ENCODE results near the gene BMP3.
A peak's percentile ranks its signal among the peaks of the same experiment; 100 is the strongest.

BMP3 gene

DNA sequence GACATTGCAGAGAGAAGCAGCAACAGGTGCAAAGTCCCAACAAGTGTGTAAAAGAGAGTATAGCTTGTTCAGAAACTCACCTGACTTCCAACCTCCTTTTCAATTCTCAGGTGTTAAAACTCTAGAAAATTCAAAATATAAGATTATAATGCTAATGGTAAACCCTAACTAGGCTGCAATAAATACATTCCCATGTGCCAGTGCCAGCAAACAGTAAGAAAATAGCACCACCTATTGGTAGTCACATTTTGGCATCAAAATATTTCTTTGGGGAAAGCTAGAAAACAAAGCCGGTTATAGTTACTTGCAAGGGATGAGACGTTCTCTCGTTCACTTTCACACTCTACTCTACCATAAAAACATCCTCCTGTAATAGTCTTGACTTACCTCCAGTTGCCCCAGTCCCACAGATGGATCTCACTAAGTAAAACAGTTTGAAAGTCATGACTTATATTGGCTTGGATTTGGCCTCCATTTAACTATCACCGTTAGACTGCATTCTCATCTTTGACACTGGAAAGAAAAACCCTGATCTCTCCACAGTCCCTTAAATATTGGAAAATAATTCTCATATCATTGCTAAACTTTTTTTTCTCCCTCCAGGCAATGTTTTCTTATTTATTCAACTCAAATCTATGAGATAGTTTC is 9.6 kb downstream of the BMP3 start:
- peak; percentile 29 for DNase-seq (ENCODE audit: low spot score)

DNA sequence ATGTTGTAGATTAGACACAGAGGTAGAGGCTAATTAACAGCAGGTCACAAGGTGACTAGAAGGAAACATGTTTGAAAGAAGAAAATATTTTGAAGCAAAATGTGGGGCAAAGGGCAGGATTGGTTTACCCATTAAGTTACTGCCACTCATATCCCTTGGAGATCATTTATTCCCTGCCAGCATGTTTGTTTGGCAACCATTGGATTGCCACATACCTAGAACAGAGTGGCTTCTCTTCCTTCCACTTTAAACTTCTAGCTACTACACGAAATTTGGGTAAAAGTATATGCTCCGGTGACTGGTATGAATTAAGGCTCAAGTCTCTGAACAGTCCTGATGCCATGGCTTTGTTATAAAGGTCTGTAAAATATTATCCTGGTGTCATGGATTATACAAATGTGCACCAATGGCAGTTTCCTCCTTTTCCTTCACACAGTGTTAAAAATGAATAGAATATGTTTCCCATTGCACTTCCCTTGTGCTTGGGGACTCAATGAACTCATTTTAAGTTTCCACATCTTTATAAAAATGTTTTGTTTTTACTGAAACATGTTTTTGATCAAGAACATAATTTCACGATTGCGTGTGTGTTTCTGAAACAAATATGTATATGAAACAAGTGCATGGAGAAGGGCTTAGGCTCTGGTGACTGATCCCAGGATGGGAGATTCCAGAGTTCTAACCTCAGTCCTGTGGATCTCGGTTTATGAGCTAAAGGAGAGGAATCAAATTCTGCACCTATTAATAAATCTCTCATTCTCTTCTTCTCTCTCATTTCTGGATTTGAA is 12.3 kb downstream of the BMP3 start:
- no peak for DNase-seq (ENCODE audit: low spot score)

DNA sequence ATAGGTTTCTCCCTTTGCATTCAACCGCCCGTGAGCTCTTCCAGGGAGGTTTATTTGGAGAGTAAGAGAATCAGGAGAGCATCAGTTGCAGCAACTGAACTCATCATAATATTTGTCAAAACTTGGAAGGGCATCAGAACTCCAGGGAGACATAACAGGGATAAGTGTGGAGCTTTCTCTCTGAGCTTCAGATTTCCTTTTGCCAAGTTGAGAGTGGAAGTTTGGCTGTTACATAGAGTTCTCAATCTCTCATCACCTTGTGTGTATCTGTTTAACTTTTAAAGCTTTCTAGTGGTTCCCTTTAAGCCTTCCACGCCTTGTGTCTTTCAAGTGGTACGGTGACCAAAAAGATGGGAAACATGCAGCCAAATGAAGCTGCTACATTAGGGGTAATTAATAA is 18.8 kb downstream of the BMP3 start:
- no peak for DNase-seq (ENCODE audit: low spot score)

DNA sequence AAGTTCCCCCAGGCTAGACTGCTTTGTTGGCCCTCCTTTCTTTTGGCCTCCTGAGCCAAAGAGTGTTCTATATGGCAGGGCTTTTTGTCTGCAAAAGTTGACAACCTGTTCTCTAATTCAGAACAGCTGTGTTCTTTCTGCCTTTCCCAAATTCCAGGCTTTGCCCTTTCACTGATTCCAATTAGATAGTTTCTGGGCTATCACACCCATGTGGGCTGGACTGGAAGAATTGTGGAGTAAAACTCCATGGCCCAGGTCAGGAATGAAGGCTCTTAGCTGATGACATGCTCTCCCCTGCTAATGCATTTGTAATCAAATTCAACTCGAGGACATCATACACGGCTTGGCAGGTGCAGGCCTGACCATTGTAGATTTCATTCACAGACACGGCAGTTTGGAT is 19.4 kb downstream of the BMP3 start:
- no peak for DNase-seq (ENCODE audit: low spot score)

DNA sequence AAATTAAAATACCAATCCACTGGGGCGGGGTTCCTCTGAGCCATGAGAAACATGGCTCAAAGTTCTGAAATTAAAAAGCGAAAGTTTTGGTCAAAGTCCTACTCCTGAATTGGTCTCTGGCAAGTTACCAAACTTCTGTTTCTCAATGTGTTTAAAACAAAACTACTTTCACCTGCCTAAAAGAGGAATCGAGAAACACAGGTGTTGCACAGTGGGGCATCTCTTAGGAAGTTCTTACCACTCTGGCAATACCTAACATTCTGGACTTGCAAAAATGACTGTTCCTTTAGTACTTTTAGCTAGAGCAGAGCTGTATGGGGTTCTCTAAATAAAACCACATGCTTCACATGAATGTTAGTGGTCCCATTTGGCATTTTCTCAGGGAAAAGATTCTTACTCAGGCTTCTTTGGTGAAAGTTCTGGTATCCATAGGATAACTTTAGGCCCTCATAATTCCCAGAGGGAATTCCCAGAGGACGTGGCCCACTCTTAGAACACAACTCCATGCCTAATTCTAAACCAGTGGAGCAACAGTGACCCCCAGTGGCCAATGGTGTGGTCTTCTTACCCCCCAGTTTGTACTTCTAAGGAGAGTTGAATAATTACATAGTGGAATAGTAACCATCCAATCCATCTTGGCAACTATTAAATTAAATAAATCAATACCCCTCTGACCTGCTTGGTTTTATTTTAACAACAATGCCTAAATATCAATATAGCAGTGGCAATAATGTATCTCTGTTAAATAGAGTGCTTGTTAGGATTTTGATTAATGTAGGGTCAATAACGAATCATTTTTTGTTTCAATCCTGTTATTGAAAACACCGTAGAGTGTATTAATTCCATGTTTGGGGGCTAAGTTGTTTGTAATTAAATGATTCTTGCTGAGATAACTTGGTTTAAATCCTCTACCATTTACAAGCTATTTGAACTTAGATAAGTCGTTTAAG is 21.9 kb downstream of the BMP3 start:
- peak; percentile 56 for DNase-seq (ENCODE audit: low spot score)

DNA sequence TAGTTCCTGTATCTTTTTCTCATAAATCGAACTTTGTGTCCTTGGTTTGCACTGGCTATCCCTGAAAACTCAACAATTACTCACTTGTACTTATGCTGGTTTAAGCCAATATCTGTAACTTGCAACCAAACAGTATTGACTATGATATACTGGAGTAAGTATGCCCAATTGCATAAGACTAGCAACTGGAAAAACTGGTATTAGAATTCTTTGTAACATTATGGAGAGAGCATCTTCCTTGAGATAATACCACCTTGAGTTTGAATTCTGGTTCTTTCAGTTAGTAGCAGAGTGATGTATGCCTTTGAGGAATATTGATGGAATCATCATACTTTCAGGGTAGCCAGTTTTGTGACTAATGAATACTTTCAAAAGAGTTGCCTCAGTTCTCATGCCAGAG is 28.1 kb downstream of the BMP3 start:
- DNase-seq (ENCODE audit: low spot score) = no peak

DNA sequence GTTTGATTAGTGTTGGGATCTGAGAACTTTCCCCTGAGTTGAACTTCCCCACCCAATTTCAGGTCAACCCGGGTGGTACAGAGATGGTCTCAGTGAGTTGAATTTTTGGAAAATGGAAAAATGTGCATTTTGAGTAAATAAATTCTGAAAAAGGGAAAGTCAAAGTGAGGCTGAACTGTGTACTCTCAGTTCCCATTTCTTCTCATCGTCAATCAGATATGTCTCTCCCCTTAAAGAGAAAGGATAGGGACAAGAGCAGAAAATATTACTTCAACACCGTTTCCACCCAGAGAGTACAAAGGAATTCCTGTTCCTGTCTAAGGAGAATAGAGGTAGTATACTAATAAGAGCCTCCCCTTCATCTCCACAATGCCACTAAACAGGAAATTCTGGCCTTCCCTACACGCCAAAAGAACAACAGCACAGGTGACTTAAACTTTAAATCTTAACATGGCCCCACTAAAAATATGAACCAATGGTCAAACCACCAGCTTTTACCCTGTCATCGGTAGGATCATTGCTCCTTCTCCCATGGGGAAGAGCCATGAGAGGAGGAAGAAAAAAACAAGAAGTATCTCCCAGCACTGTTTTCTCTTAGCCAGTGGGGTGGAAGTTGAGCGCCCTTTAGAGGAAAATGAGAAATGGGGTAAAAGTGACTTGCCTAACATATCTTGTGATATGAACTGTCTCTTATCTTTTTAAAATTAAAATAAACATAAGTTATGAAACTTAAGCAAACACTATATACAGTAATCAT is 30.3 kb downstream of the BMP3 start:
- DNase-seq (ENCODE audit: low spot score) = no peak

DNA sequence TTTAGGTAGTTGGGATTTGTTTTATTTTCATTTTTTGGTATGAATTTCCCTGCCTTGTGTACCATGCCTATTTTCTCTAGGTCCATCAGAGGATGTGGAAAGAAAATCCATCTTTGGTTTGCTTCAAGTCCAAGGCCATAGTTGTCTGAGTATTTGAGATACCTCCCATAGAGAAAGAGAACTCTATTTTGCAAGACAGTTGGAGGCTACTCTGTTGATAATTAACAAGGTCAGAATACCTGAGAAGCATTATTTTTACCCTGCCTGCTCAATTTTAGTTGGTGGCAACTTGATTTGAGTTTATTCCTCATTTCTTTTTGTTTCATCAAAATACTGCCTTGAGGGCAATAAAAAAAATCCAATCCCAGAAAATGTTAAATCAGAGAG is 30.8 kb downstream of the BMP3 start:
- no peak for DNase-seq (ENCODE audit: low spot score)

DNA sequence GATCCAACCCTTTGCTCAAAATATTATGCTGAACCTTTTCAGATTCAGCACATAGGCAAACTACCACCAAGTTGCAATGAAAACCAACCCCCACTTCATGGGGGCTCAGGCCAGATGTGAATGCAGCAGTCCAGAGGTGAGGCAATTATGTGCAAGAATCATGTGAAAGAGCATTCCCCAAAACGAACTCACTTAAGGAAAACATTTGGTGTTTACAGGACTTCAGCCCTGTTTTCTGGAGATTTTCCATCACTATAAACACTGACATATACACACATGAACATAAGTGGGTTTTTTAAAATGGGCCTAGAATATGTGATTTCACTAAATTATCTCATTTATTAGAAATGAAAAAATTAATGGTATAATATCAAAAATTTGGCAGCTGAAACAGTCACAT is 31.5 kb downstream of the BMP3 start:
- DNase-seq (ENCODE audit: low spot score) = no peak

DNA sequence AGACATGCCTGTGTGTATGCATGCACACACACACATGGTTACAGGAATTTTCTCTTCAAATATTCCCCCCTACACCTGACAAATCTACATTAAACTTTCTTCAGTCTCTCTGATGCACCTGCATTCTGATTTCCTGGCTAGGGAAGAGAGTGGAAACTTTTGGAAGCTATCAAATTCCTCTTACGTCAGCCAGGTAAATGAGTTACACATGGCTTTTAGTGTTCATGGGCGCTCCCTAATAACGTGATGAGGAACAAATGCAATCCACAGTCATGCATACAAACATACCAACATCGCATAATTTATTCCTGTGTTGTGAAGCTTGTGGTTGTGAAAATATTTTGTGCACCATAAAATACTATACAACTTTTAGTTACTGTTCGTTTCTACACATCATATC is 34.9 kb downstream of the BMP3 start:
- no peak for DNase-seq (ENCODE audit: low spot score)

DNA sequence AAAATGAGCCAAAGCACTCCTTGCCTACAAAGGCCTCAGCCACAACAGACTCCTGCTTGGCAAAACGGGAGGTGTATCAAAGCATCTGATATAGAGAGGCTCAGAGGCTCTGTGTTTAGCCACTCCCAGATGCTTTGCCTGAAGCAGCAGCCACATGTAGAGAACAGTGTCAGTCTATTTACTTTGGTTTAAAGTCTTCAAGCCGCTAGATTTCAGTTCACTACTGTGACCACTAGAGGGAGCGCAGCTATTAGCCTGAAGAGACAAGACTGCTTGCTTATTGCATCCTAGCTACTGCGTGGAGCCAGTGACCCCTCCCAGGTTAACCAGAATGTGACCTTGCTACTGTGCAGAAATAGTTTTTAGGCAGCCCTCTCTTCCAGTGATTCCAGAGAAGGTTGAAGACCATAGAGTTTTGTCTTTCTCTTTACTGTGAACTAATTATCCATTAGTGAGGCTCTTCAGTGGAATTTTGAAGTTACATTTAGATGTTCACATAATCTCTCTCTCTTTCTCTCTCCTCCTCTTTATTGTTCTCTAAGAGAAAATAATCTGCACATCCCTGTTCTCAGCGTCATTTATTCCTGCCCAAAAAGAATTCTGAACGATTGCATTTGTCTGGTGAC is 39.3 kb downstream of the BMP3 start:
- DNase-seq (ENCODE audit: low spot score) = peak; percentile 72

DNA sequence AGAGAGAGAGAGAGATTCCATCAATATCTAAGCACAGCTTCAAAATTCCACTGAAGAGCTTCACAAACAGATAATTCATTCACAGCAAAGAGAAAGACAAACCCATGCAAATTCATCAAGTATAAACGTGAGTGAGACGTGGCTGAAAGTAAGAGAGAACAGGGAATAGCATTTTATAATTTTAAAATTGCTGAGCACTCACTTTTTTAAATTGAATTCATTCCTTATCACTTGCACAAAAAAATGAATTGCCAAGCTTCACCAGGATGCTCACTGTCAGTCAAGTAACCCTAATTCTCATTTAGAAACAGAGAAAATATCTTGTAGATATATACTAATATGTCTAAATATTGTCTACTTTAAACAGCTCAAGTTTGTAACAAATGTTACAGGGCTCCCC is 40.5 kb downstream of the BMP3 start:
- DNase-seq (ENCODE audit: low spot score) = no peak

DNA sequence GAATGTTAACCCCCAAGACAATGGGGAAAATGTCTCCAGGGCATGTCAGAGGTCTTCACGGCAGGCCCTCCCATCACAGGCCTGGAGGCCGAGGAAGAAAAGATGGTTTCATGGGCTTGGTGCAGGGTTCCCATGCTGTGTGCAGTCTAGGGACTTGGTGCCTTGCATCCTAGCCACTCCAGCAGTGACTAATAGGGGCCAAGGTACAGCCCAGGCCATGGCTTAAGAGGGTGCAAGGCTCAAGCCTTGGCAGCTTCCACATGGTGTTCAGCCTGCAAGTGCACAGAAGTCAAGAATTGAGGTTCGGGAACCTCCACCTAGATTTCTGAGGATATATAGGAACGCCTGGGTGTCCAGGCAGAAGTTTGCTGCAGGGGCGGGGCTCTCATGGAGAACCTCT is 50.6 kb downstream of the BMP3 start:
- no peak for DNase-seq (ENCODE audit: low spot score)

DNA sequence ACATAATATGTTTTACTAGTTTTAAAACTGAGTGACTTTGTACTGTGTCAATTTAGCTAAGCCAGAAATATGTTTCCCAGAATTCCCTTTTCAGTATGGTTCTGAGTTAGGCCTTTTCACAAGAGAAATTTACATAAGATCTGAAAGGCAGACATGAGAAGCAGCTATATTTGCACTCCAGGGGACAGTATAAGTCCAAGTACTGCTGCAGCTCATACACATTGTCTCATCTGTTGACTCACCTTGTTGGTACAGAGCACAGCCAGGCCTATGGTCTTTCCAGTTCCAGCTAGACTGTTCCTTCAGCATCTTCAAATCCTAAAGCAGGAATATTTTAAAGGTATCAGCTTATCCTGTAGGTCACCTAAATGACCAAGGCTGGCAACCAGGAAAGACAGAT is 53.5 kb downstream of the BMP3 start:
- DNase-seq (ENCODE audit: low spot score) = no peak

DNA sequence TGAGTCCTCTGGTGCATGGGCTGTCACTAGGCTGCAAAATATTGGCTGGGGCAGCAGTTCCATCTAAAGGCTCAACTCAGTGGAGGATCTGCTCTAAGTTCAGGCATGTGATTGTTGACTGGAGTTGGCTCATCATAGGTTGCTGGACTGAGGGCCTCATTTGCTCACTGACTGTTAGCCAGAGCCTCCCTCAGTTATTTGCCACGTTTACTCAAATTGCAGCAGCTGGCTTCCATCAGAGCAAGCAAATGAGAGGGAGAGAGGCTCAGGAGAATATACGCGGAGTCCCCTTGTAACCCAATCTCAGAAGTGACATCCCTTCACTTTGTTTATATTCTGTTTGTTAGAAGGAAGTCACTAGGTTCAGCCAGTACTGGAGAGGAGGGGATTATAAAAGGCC is 54.1 kb downstream of the BMP3 start:
- no peak for DNase-seq (ENCODE audit: low spot score)

DNA sequence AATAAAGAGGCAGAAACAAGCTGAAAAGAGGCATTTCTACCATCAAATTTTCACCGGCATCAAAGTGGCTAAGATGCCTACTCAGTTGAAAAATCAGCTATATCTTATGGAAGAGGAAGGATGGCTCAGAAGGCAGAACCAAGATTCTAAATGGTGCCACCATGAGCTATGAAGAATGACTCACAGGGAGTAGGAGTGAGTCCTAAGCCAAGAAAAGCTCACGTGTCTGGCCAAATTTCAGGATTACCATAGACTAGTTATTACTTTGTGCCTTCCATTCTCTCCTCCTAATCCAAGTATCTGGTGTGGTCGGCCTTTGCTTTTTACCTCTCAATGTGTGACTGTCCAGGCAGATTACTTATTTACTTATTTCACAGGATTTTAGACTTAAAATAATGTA is 54.8 kb downstream of the BMP3 start:
- DNase-seq (ENCODE audit: low spot score) = no peak

DNA sequence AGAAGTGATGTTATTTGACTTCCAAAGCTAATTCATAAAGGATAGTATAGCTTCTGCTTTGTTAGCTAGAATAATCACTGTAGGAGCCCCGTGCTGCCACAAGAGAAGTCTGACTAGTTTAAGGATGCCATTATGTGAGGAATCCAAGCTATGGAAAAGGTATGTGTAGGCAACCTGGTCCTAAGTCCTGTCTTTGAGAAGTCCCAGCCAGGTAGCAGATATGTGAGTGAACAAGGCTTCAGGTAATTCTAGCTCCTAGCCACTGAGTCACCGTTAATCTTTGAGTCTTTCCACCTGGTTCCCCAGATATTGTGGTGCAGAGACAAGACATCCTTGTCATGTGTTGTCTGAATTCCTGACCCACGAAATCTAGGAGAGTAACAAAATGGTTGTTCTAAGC is 55.5 kb downstream of the BMP3 start:
- DNase-seq (ENCODE audit: low spot score) = no peak

DNA sequence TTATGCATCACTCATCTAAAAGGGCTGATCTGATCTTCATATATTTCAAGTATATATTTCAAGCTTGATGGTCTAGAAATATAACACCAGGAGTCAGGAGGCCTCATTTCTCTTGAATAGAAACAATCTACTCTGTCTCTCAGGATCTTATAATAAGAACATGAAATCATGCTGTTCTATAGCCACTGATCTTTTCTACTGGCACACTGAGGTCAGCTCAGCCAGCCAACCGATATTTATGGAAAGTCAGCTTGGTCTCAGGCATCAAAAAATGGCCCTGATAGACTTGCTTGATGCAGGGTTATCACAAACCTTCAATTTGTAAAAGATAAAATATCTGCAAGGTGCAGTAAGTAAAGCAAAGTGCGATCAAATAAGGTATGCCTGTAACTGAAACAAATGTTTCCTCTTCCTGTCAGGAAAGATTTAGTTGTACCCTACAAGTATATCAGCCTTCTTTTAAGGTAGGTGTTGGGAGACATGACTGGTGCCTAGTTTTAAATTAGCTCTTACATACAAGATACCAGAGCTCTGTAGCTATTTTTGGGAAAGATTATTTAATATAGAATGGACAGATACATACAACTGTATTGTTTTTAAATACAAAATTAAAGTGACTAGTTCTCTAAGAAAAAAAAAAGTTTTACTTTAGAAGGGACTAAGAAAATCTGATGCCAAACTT is 63.4 kb downstream of the BMP3 start:
- DNase-seq (ENCODE audit: low spot score) = no peak

DNA sequence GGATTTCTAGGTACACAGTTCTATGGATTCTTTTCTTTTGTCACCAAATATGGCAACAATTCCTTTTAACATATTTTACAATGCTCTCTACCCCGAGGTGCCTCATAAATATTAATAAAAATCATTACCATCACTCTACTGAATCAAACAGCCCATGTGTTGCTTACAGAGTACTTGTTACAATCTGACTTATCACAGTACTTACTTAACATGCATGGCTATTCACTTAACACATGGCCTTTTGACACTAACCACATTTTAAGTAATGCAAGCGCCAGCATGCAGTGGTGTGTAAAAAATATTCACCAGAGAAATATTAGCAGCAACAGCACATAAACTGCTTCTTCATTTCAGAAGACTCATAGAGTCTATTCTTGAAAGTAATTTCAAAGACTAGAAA is 64.9 kb downstream of the BMP3 start:
- no peak for DNase-seq (ENCODE audit: low spot score)

DNA sequence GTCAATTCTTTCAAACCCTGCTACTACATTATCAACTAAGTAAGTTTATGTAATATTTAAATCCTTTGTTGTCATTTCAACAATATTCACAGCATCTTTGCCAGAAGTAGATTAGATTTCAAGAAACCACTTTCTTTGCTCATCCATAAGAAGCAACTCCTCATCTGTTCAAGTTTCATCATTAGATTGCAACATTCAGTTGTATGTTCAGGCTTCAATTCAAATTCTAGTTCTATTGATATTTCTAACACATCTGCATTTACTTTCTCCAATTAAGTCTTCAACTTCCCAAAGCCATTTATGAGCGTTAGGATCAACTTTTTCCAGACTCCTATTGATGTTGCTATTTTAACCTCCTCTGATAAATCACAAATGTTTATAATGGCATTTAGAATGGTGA is 66.1 kb downstream of the BMP3 start:
- DNase-seq (ENCODE audit: low spot score) = no peak

DNA sequence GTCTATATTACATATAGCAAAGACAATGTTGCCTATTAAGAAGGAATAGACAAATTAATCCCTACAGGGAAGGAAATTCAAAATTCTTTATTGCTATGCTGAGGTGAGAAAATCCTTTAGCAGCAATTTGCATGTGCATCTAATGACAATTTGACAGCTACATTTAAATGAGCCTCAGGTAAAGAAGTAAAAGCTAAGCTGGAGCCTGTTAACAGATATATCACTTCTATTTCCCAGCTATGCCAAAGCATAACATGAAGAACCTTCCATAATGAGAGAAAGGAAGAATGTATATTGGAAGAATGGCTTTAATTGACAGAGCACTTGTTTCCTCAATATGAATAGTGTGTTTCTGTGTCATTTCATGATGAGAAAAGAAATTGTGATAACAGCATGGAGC is 71.6 kb downstream of the BMP3 start:
- no peak for DNase-seq (ENCODE audit: low spot score)
